ENCODE results near the gene DMAC1. TPM values are rescaled to one million over a fixed set of nuclear protein-coding genes. Genes with fewer than 3 reads are reported as not detected.

Gene DMAC1
- total RNA-seq, 2 experiments from 2014 or later, result 58.6 to 61.0 TPM

GRCh38 chr9:7834531-7834930, 35.0 kb upstream of the DMAC1 start:
- POLR2A ChIA-PET, result no interaction called here
- ATAC-seq (no peak), DNase-seq (no peak)
- CTCF ChIA-PET, result no interaction called here
- no peaks in the 10 kb centered on the region for H3K36me3 Mint-ChIP-seq (ENCODE audit: low read depth)
- H3K4me3 Mint-ChIP-seq, result no peak overlapping the region
- no peaks in the 10 kb centered on the region for H3K27me3 Mint-ChIP-seq
- H3K27ac Mint-ChIP-seq, result no peak overlapping the region
- no peaks in the 10 kb centered on the region for H3K4me1 Mint-ChIP-seq (ENCODE audit: low read depth)
- intact Hi-C loops (cut with micrococcal nuclease), result no loop called here
- H3K9me3 Mint-ChIP-seq, result peaks cover 3% of the 10 kb centered on the region
- no peak for TF ChIP-seq CTCF (IDR thresholded peaks at IDR 0.05)

DNA sequence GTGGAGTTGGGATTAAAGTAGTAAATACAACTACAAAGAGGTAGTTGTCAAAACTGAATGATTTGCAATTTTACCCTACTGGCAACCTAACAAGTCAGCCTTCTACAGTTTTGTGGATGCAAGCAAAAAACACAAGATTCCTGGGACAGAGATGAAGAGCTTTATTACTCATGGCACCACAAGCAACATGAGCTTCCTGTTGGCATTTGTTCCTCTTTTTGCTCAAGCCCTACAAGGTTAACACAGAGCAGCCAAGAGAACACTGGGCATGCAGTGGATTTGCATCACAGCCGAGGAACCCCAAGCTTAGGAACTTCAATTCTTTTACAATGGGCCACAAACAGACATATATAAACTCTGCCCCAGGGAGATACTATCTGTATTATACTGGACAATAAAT, 28.8 kb upstream of the DMAC1 start:
- POLR2A ChIA-PET, result no interaction called here
- no peaks in the 10 kb centered on the region for H3K36me3 Mint-ChIP-seq (ENCODE audit: low read depth)
- CTCF ChIA-PET, result no interaction called here
- H3K4me3 Mint-ChIP-seq, result no peak overlapping the region
- H3K9me3 Mint-ChIP-seq, result no peaks in the 10 kb centered on the region
- no peaks in the 10 kb centered on the region for H3K4me1 Mint-ChIP-seq (ENCODE audit: low read depth)
- TF ChIP-seq CTCF (IDR thresholded peaks at IDR 0.05), result no peak
- ATAC-seq, result no peak
- H3K27me3 Mint-ChIP-seq, result peaks cover 2% of the 10 kb centered on the region
- no peak for DNase-seq
- H3K27ac Mint-ChIP-seq, result no peak overlapping the region
- intact Hi-C loops (cut with micrococcal nuclease), result no loop called here

DNA sequence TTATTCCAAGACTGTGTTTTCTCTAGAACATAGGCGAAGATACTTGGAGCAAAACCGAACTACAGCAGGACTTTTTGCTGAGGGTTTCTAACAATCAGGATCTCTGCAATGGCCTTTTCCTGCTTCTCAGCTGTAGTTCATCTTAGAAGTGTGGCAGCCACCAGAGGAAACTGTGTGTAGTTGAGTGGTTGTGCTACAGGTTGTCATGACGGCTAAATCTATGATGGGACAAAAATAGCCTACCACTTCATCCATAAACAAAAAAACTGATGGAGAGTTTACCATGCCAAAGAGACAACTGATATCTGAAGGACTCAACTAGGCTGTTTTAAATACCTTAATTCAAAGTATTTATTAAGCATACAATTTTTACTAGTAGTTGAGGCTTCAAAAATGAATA, 28.2 kb upstream of the DMAC1 start:
- ChIA-PET CTCF (no interaction called here), POLR2A (no interaction called here)
- Mint-ChIP-seq H3K36me3 (ENCODE audit: low read depth) (no peaks in the 10 kb centered on the region), H3K27me3 (peaks cover 2% of the 10 kb centered on the region), H3K4me3 (no peak overlapping the region), H3K9me3 (no peaks in the 10 kb centered on the region), H3K4me1 (ENCODE audit: low read depth) (no peaks in the 10 kb centered on the region), H3K27ac (no peak overlapping the region)
- intact Hi-C loops (cut with micrococcal nuclease), result no loop called here
- no peak for TF ChIP-seq CTCF (IDR thresholded peaks at IDR 0.05)
- no peak for ATAC-seq
- no peak for DNase-seq

- intact Hi-C loops (cut with micrococcal nuclease), result no loop called here
- DNase-seq, result no peak
- ATAC-seq, result no peak
- peaks cover 2% of the 10 kb centered on the region for H3K27me3 Mint-ChIP-seq
- no peaks in the 10 kb centered on the region for H3K36me3 Mint-ChIP-seq (ENCODE audit: low read depth)
- no peak overlapping the region for H3K27ac Mint-ChIP-seq
- no peaks in the 10 kb centered on the region for H3K9me3 Mint-ChIP-seq
- POLR2A ChIA-PET, result interaction anchor here (0.6 kb wide), 1 partner anchor 173 kb away, joined by 3 read pairs; no protein-coding TSS in a partner anchor
- no peak overlapping the region for H3K4me3 Mint-ChIP-seq
- TF ChIP-seq CTCF (IDR thresholded peaks at IDR 0.05), result no peak
- CTCF ChIA-PET, result no interaction called here
- H3K4me1 Mint-ChIP-seq (ENCODE audit: low read depth), result no peaks in the 10 kb centered on the region
Measured at GRCh38 chr9:7827056-7827455, 27.5 kb upstream of the DMAC1 start.

- no peak for TF ChIP-seq CTCF (IDR thresholded peaks at IDR 0.05)
- no peak for ATAC-seq
- ChIA-PET POLR2A (no interaction called here), CTCF (no interaction called here)
- H3K27ac Mint-ChIP-seq, result no peak overlapping the region
- H3K36me3 Mint-ChIP-seq (ENCODE audit: low read depth), result no peaks in the 10 kb centered on the region
- peaks cover 2% of the 10 kb centered on the region for H3K27me3 Mint-ChIP-seq
- no peaks in the 10 kb centered on the region for H3K4me1 Mint-ChIP-seq (ENCODE audit: low read depth)
- H3K4me3 Mint-ChIP-seq, result no peak overlapping the region
- H3K9me3 Mint-ChIP-seq, result no peaks in the 10 kb centered on the region
- intact Hi-C loops (cut with micrococcal nuclease), result no loop called here
- DNase-seq, result no peak
Measured at GRCh38 chr9:7823651-7824050, 24.1 kb upstream of the DMAC1 start.
